ENCODE results near the gene NCL. TPM values are rescaled to one million over a fixed set of nuclear protein-coding genes. Genes with fewer than 3 reads are reported as not detected.

Gene NCL
- total and polyA plus RNA-seq, 8 donors: 280 to 988 (median 892) TPM

DNA sequence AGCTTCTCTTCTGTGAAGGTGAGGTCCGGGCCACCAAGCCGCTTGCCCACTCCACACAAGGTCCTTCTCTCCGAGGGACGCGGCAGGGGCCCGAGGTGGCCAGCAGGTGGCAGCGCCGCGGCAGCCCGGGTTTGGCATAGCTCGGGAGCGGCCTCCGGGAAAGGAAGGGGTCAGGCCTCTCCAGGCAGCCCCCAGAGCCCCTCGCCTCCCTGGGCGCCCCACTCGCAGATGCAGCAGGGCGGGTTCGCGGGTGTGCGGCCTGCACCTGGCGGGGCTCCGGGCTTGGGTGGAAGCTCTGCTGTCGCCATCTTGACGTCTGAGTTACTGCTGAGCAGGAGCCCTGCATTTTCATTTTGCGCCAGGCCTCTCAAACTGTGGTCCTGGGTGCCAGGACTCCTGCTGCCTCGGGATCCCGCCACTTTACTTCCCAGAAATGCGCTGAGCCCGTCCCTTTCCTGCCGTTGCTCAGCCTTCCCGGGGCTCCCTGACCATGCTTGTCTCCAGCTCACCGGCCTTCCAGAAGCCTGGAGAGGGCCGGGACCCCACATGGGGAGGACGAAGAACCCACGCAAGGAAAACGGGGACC is 18.6 kb upstream of the NCL start:
- Histone ChIP-seq H3K27me3 (no peaks in the 10 kb centered on the region), H3K4me1 (peaks cover 0 to 8% of the 10 kb centered on the region in 2 donors), H3K4me3 (peak overlapping the region; percentile 35 to 39), H3K36me3 (no peaks in the 10 kb centered on the region), H3K27ac (peak overlapping the region; percentile 79), H3K9me3 (no peaks in the 10 kb centered on the region)
- intact Hi-C loops (cut with DNase I): no loop called here
- TF ChIP-seq, protein P1, sequence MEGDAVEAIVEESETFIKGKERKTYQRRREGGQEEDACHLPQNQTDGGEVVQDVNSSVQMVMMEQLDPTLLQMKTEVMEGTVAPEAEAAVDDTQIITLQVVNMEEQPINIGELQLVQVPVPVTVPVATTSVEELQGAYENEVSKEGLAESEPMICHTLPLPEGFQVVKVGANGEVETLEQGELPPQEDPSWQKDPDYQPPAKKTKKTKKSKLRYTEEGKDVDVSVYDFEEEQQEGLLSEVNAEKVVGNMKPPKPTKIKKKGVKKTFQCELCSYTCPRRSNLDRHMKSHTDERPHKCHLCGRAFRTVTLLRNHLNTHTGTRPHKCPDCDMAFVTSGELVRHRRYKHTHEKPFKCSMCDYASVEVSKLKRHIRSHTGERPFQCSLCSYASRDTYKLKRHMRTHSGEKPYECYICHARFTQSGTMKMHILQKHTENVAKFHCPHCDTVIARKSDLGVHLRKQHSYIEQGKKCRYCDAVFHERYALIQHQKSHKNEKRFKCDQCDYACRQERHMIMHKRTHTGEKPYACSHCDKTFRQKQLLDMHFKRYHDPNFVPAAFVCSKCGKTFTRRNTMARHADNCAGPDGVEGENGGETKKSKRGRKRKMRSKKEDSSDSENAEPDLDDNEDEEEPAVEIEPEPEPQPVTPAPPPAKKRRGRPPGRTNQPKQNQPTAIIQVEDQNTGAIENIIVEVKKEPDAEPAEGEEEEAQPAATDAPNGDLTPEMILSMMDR (IDR thresholded peaks at IDR 0.05): peak; percentile 90 to 95
- DNase-seq (peak; percentile 65 to 97 (median 78)), ATAC-seq (peak; percentile 97)

DNA sequence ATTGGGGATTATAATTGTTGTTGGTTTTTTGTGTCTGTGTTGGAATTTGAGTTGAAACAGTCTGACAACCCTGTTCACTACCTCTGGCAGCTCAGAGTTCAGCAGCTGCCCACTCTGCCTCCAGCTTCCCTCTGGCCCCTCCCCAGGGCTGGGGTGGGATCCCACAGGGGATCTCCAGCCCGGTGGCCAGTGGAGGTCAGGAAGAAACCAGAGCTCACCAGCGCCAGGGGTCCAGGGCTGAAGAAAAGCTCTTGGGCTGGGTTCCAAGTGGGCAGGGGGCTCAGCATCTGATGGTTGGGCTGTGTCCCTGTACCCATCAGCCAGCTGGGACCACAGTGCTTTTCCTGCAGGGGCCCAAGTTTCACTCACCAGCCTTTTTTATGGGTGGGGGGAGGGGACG is 16.5 kb upstream of the NCL start:
- H3K36me3 ChIP-seq: no peaks in the 10 kb centered on the region
- no peak overlapping the region for H3K27ac ChIP-seq
- intact Hi-C loops (cut with DNase I): no loop called here
- no peaks in the 10 kb centered on the region for H3K9me3 ChIP-seq
- DNase-seq (no peak), ATAC-seq (no peak)
- TF ChIP-seq, protein P1 (IDR thresholded peaks at IDR 0.05): no peak
- H3K27me3 ChIP-seq: no peaks in the 10 kb centered on the region
- H3K4me3 ChIP-seq: no peak overlapping the region
- H3K4me1 ChIP-seq: peaks cover 0 to 8% of the 10 kb centered on the region in 2 donors

DNA sequence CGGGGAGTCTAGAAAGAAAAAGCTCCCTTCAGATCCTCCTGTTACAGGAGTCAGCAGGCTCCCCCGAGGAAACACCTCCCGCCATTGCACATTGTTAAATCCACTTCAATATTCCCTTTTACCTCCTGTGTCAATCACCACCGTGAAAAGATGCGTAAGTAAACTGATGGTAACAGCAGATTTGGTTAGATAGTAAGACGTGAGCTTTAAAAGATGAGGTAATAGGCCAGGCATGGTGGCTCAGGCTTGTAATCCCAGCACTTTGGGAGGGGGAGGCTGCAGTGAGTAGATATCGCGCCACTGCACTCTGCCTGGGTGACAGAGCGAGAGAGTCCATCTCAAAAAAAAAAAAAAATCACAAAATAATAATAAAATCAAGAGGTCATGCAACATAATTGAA is 15.2 kb upstream of the NCL start:
- Histone ChIP-seq H3K4me3 (no peak overlapping the region), H3K27ac (no peak overlapping the region), H3K4me1 (peaks cover 0 to 8% of the 10 kb centered on the region in 2 donors), H3K27me3 (no peaks in the 10 kb centered on the region), H3K36me3 (no peaks in the 10 kb centered on the region), H3K9me3 (no peaks in the 10 kb centered on the region)
- ATAC-seq (no peak), DNase-seq (no peak)
- intact Hi-C loops (cut with DNase I): no loop called here
- TF ChIP-seq, protein P1 (IDR thresholded peaks at IDR 0.05): no peak

DNA sequence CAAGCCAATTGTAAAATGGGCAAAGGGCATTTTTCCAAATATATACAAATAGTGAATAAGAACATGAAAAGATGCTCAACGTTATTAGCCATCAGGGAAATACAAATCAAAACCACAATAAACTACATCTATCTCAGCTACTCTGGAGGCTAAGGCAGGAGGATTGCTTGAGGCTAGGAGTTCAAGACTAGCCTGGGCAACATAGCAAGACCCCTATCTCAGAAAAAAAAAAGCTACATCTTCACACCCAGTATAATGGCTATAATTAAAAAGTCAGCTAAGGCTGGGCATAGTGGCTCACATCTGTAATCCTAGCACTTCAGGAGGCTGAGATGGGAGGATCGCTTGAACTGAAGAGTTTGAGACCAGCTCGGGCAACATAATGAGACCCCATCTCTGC is 12.6 kb upstream of the NCL start:
- TF ChIP-seq, protein P1 (IDR thresholded peaks at IDR 0.05): no peak

DNA sequence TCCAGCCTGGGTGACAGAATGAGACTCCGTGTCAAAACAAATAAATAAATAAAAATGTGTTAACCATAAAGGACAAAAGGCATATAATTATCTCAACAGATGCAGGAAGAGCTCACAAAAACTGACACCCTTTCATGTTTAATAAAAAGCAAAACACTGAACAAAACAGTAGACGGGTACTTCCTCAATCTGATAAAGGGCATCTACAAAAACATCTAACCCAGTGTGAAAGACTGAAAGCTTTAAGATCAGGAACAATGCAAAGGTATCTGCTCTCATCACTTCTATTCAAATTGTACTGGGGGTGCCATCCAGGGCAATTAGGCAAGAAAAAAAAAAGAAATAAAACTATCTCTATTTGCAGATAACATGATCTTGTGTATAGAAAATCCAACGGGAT is 11.7 kb upstream of the NCL start:
- H3K4me3 ChIP-seq: no peak overlapping the region
- no peak for ATAC-seq
- H3K9me3 ChIP-seq: no peaks in the 10 kb centered on the region
- H3K36me3 ChIP-seq: no peaks in the 10 kb centered on the region
- H3K4me1 ChIP-seq: no peaks in the 10 kb centered on the region
- intact Hi-C loops (cut with DNase I): no loop called here
- no peaks in the 10 kb centered on the region for H3K27me3 ChIP-seq
- H3K27ac ChIP-seq: no peak overlapping the region
- DNase-seq: no peak
- TF ChIP-seq, protein P1 (IDR thresholded peaks at IDR 0.05): no peak

More for the DNA sequence above, 12.6 kb upstream of the NCL start:
- Histone ChIP-seq H3K27me3 (no peaks in the 10 kb centered on the region), H3K4me1 (no peaks in the 10 kb centered on the region), H3K36me3 (no peaks in the 10 kb centered on the region), H3K4me3 (no peak overlapping the region), H3K27ac (no peak overlapping the region), H3K9me3 (no peaks in the 10 kb centered on the region)
- DNase-seq (no peak), ATAC-seq (no peak)
- intact Hi-C loops (cut with DNase I): no loop called here

Data from left lung (tissue), 10 donors.